Retinal pigment epithelial cell (primary cell): Measurements from ENCODE around the gene PTPRN2.

Experiments
- DNase-seq: peaks from one replicate; pipeline ENCODE4 v3.0.0-alpha.2; 2010; ENCODE audit warnings: low read depth
- H3K4me3 ChIP-seq: 2 replicates; pipeline ENCODE4 v1.5.1; 2011; ENCODE audit warnings: mild to moderate bottlenecking, low read length, control low read depth, moderate library complexity
- TF ChIP-seq, protein P1 (sequence below): conservative IDR thresholded peaks from 2 replicates; pipeline ENCODE4 v1.5.1; 2011; ENCODE audit warnings: low read depth, low read length, control low read depth, inconsistent platforms

The PTPRN2 gene

DNA sequence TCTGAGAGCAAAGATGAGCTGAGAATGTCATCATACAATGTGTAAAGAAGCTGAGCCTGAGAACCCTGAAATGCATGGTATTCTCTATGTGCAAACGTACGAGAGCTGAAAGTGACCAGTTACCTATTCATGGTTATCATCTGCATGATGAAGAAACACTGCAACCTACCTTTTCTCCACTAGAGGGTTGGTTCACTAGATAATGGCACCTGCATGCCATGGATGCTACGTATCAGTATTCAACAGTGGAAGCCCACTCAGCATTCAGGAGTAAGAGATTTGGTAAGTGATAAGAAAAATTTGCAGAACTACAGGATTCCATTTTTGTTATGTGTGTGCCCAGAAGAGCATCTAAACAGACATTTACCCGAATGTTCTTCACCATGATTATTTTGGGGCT, 145.4 kb downstream of the PTPRN2 start:
- TF ChIP-seq, protein P1, sequence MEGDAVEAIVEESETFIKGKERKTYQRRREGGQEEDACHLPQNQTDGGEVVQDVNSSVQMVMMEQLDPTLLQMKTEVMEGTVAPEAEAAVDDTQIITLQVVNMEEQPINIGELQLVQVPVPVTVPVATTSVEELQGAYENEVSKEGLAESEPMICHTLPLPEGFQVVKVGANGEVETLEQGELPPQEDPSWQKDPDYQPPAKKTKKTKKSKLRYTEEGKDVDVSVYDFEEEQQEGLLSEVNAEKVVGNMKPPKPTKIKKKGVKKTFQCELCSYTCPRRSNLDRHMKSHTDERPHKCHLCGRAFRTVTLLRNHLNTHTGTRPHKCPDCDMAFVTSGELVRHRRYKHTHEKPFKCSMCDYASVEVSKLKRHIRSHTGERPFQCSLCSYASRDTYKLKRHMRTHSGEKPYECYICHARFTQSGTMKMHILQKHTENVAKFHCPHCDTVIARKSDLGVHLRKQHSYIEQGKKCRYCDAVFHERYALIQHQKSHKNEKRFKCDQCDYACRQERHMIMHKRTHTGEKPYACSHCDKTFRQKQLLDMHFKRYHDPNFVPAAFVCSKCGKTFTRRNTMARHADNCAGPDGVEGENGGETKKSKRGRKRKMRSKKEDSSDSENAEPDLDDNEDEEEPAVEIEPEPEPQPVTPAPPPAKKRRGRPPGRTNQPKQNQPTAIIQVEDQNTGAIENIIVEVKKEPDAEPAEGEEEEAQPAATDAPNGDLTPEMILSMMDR = no peak
- no peak overlapping the region for H3K4me3 ChIP-seq
- no peak for DNase-seq

DNA sequence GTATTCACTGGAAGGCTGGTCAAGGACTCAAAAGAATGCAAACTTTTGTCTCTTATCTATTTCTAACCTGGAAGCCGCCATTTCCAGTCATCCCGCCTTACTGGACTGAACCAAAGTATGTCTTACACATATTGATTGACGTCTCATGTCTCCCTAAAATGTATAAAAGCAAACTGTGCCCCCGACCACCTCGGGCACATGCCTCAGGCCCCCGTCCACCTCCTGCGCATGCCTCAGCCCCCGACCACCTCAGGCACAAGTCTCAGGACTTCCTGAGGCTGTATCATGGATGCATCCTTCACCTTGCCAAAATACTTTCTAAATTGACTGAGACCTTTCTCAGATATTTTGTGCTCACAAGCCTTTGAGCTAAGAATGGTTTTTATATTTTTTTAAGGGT, 148.6 kb downstream of the PTPRN2 start:
- DNase-seq = no peak
- H3K4me3 ChIP-seq = no peak overlapping the region
- TF ChIP-seq, protein P1 = no peak

DNA sequence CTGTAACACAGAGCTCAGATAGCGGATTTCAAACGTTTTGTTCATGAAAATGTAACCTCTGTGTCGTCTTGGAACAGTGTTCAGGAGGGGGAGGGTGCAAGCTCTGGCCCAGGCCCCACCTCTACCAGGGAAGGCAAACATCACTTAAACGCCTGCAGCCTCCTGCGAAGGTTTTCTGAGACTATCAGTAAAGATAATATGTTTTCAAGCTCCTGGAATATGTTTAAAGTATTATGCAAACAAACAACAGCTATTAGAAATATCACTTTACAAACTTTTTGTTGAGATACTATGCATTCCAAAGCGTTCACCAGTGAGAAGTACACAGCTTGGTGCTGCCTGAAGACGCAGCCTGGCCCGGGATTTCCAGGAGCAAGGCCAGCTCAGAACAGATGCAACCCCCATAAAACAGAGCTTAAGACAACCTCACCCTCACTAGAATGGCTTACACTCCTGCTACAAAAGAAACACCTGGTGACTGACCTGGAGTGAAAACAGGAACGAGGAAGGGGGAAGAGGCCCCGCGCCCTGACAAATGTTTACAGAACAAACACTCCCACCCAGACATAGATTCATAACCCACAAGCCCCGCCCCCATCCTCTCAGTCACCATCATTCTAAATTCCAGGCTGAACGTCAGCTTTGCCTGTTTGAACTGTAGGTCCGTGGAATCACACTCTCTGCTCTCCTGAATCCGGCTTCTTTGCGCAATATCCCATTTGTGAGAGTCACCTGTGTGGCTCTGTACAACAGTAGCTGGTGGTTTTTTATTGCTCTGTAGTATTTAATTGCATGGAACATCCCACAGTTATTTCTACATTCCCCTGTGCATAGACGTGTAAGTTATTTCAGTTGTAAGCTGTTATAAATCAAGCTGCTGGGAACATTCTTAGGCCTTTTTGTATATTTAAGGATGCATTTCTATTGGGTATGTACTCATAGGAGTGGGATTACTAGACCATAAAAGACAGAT, 155.0 kb downstream of the PTPRN2 start:
- TF ChIP-seq, protein P1 = no peak
- no peak for DNase-seq
- H3K4me3 ChIP-seq = no peak overlapping the region

DNA sequence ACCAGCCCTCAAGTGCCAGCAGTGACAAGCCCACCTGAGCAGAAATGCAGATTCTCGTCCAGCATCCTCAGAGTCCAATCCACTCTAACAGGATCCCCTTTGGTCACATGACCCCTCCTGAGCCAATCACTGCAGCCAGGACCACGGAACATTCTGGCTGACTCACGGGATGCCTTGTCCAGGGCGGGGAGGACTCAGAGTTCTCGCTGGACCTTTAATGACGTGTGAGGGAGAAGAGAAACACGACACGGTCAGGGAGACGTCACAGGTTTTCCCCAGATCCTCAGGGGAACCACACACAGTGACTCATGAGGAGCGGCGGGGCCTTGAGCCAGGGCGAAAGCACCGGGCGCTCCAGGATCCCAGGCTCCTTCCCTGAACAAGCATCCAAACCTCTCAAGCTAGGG, 155.7 kb downstream of the PTPRN2 start:
- no peak for DNase-seq
- TF ChIP-seq, protein P1 = no peak
- no peak overlapping the region for H3K4me3 ChIP-seq

DNA sequence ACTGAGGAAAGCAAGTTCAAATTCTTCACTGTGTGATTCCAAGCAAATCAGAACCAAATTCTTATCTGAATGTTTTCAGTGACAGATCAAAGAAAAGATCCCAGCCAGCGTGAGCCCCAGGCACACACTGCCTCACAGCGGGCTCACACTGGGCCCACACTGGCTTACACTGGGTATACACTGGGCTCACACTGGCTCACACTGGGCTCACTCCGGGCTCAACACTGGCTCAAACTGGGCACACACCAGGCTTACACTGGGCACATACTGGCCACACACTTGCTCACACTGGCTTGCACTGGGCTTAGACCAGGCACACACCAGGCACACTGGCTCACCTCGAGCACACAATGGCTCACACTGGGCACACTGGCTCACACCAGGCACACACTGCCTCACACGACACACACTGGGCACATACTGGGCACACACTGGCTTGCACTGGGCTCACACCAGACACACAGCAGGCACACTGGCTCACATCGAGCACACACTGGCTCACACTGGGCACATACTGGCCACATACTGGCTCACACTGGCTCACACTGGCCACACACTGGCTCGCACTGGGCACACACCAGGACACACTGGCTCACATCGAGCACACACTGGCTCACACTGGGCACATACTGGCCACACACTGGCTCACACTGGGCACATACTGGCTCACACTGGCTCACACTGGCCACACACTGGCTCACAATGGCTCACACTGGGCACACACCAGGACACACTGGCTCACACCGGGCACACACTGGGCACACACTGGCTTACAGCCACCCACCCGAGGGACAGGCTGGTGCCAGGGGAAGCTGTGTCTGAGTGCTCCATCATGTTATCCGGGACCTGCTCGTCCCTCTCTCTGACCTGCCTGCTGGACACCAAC, 156.3 kb downstream of the PTPRN2 start:
- TF ChIP-seq, protein P1 = no peak
- H3K4me3 ChIP-seq = no peak overlapping the region
- DNase-seq = no peak

DNA sequence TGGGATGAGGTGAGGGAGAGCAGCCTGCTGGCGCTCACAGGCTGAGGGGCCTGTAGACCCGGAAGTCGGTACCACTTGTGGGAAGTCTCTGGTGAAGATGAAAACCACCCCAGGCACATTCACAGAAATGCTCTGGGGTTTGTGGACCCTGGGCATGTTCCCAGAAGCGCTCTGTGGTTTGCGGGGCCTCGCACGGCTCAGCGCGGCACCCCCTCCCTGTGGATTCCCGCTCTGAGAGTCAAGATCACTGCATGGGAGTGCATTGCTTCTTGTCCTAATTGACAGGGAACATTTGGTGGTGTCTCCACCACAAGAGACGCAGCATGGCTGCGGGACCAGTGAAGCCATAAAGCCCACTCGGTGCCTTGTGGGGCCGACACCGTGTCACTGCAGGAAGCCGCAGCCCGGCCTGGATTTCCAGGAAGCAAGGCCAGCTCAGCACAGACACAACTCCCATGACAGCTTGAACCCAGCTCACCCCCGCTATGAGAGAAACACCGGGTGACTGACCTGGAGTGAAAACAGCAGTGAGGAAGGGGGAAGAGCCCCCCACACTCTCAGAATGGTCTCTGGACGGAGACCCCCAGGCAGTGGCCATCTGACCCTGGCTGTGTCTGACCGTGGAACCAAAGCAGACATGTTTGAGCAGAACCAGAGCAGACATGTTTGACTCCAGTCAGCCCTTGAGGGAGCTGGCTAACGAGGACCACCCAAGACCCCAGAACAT, 157.2 kb downstream of the PTPRN2 start:
- no peak for DNase-seq
- TF ChIP-seq, protein P1 = no peak
- H3K4me3 ChIP-seq = no peak overlapping the region
